LHCN-M2 (cell line): ENCODE results near the gene HACD4. TPM values are rescaled to one million over a fixed set of nuclear protein-coding genes. Genes with fewer than 3 reads are reported as not detected.
A peak's percentile ranks its signal among the peaks of the same experiment; 100 is the strongest.
"Not testable (repeated sequence)": the region's sequence is repeated elsewhere in the genome, so short reads cannot be mapped to it uniquely, and the experiment has no call there.

Experiments
- DNase-seq: peaks from one replicate; pipeline ENCODE4 v3.0.0-alpha.2; 2012; ENCODE audit warnings: low read depth
- total RNA-seq: library from RNA; depleted of rRNA; stranded (reverse); fragments of >200 nt; gene quantifications from 2 replicates; pipeline ENCODE4 v1.2.3, GENCODE V29; 2014

The HACD4 gene
- total RNA-seq, 1 experiment from 2014 or later, result 0.34 TPM

GRCh38 chr9:21016701-21017491, 14.5 kb downstream of the HACD4 start:
- DNase-seq, result peak; percentile 69

GRCh38 chr9:21015995-21016394, 15.4 kb downstream of the HACD4 start:
- no peak for DNase-seq

GRCh38 chr9:21015129-21015815, 16.2 kb downstream of the HACD4 start:
- no peak for DNase-seq

GRCh38 chr9:21002040-21002439, 29.4 kb downstream of the HACD4 start:
- no peak for DNase-seq

- DNase-seq, result no peak
These were observed 29.9 kb downstream of the HACD4 start for GRCh38 chr9:21001581-21001980.

GRCh38 chr9:20997503-20998076, 33.9 kb downstream of the HACD4 start:
- no peak for DNase-seq

GRCh38 chr9:20996809-20997208, 34.6 kb downstream of the HACD4 start:
- DNase-seq, result no peak

GRCh38 chr9:20995616-20996015, 35.8 kb downstream of the HACD4 start:
- DNase-seq, result no peak

GRCh38 chr9:20994486-20994885, 37.0 kb downstream of the HACD4 start:
- DNase-seq, result peak; percentile 25

GRCh38 chr9:20990867-20991266, 40.6 kb downstream of the HACD4 start:
- no peak for DNase-seq

- peak; percentile 43 for DNase-seq
These were observed 41.5 kb downstream of the HACD4 start for GRCh38 chr9:20989923-20990341.

- peak; percentile 46 for DNase-seq
These were observed 42.6 kb downstream of the HACD4 start for GRCh38 chr9:20988671-20989315.

- no peak for DNase-seq
These were observed 43.4 kb downstream of the HACD4 start for GRCh38 chr9:20988061-20988460.

- DNase-seq, result no peak
These were observed 43.9 kb downstream of the HACD4 start for GRCh38 chr9:20987521-20987920.

GRCh38 chr9:20985851-20986600, 45.4 kb downstream of the HACD4 start:
- peak; percentile 6 for DNase-seq

- DNase-seq, result no peak
These were observed 46.9 kb downstream of the HACD4 start for GRCh38 chr9:20984506-20984905.

GRCh38 chr9:20981486-20981885, 50.0 kb downstream of the HACD4 start:
- peak; percentile 71 for DNase-seq

- DNase-seq, result peak; percentile 50
These were observed 50.5 kb downstream of the HACD4 start for GRCh38 chr9:20980832-20981455.

GRCh38 chr9:20978249-20978648, 53.2 kb downstream of the HACD4 start:
- no peak for DNase-seq

- DNase-seq, result not testable (repeated sequence)
These were observed 57.1 kb downstream of the HACD4 start for GRCh38 chr9:20974191-20974938.
